SU-DHL-6 (cell line): ENCODE results near the gene NTSR1.

Experiments
- CTCF ChIP-seq: fragments of 200-600 bp; sonication (generic); IDR thresholded peaks from one replicate; pipeline ENCODE4 v1.5.1; 2017; ENCODE audit warnings: antibody characterized with exemption, mild to moderate bottlenecking, low read length, moderate library complexity; ENCODE audit not compliant: insufficient read depth, poor library complexity, severe bottlenecking
- EZH2phosphoT487 ChIP-seq: fragments of 200-600 bp; sonication (generic), shearing (Covaris generic); conservative IDR thresholded peaks from 2 replicates; pipeline ENCODE4 v1.6.1; 2018; ENCODE audit warnings: mild to moderate bottlenecking, antibody characterized with exemption, low read length, moderate library complexity, mixed read lengths

- TF ChIP-seq CTCF (no peak), EZH2phosphoT487 (no peak)
Measured at GRCh38 chr20:62742550-62742949, 33.9 kb downstream of the NTSR1 start.
